ENCODE measurements around the gene BOC.

BOC gene

GRCh38 chr3:113249111-113249510 lies 37.8 kb downstream of the BOC start:
- DNase-seq (ENCODE audit: low read depth): no peak

GRCh38 chr3:113249601-113250000 lies 38.2 kb downstream of the BOC start:
- DNase-seq (ENCODE audit: low read depth): no peak

- DNase-seq (ENCODE audit: low read depth): no peak
These were observed 39.2 kb downstream of the BOC start for GRCh38 chr3:113250566-113250965.

- DNase-seq (ENCODE audit: low read depth): no peak
These were observed 40.5 kb downstream of the BOC start for GRCh38 chr3:113251817-113252216.

- no peak for DNase-seq (ENCODE audit: low read depth)
These were observed 41.2 kb downstream of the BOC start for GRCh38 chr3:113252553-113252952.

- DNase-seq (ENCODE audit: low read depth): no peak
These were observed 42.3 kb downstream of the BOC start for GRCh38 chr3:113253702-113254101.

GRCh38 chr3:113254171-113254947 lies 43.0 kb downstream of the BOC start:
- DNase-seq (ENCODE audit: low read depth): no peak

- DNase-seq (ENCODE audit: low read depth): no peak
These were observed 43.9 kb downstream of the BOC start for GRCh38 chr3:113255100-113255853.

- DNase-seq (ENCODE audit: low read depth): no peak
These were observed 44.7 kb downstream of the BOC start for GRCh38 chr3:113255854-113256615.

- no peak for DNase-seq (ENCODE audit: low read depth)
These were observed 47.0 kb downstream of the BOC start for GRCh38 chr3:113258361-113258760.

- no peak for DNase-seq (ENCODE audit: low read depth)
These were observed 47.8 kb downstream of the BOC start for GRCh38 chr3:113259196-113259595.

GRCh38 chr3:113261063-113261625 lies 49.8 kb downstream of the BOC start:
- no peak for DNase-seq (ENCODE audit: low read depth)

- no peak for DNase-seq (ENCODE audit: low read depth)
These were observed 50.4 kb downstream of the BOC start for GRCh38 chr3:113261626-113262303.

- DNase-seq (ENCODE audit: low read depth): no peak
These were observed 50.9 kb downstream of the BOC start for GRCh38 chr3:113262304-113262665.

GRCh38 chr3:113263020-113263419 lies 51.7 kb downstream of the BOC start:
- no peak for DNase-seq (ENCODE audit: low read depth)

GRCh38 chr3:113263778-113264177 lies 52.4 kb downstream of the BOC start:
- no peak for DNase-seq (ENCODE audit: low read depth)

GRCh38 chr3:113264283-113265131 lies 53.1 kb downstream of the BOC start:
- DNase-seq (ENCODE audit: low read depth): no peak

- DNase-seq (ENCODE audit: low read depth): no peak
These were observed 53.9 kb downstream of the BOC start for GRCh38 chr3:113265231-113265630.

- no peak for DNase-seq (ENCODE audit: low read depth)
These were observed 55.4 kb downstream of the BOC start for GRCh38 chr3:113266738-113267137.

GRCh38 chr3:113268311-113268710 lies 57.0 kb downstream of the BOC start:
- no peak for DNase-seq (ENCODE audit: low read depth)

- no peak for DNase-seq (ENCODE audit: low read depth)
These were observed 57.6 kb downstream of the BOC start for GRCh38 chr3:113268942-113269341.

All from activated T-cell treated with anti-CD3 and anti-CD28 coated beads for 1 hour (primary cell).